ENCODE measurements around the gene FOXP1.
A peak's percentile ranks its signal among the peaks of the same experiment; 100 is the strongest.

The FOXP1 gene

GRCh38 chr3:71114610-71115009 lies 468.9 kb downstream of the FOXP1 start:
- Histone ChIP-seq H3K9me3 (ENCODE audit: control insufficient read depth, low read length) (no peaks in the 10 kb centered on the region), H3K4me3 (ENCODE audit: low read length) (no peak overlapping the region), H3K4me1 (ENCODE audit: control insufficient read depth, insufficient read depth, low read length) (peaks cover 2% of the 10 kb centered on the region)

GRCh38 chr3:71112576-71112975 lies 471.0 kb downstream of the FOXP1 start:
- no peak for DNase-seq (ENCODE audit: low read depth)
- no peak overlapping the region for H3K9ac ChIP-seq (ENCODE audit: low read length)
- H3K27me3 ChIP-seq (replicated peaks; ENCODE audit: control insufficient read depth, insufficient read depth, low read length): no peaks in the 10 kb centered on the region

More at GRCh38 chr3:71114610-71115009, 468.9 kb downstream of the FOXP1 start:
- Histone ChIP-seq H3K36me3 (ENCODE audit: control insufficient read depth, insufficient read depth, low read length, severe bottlenecking) (peaks cover 5% of the 10 kb centered on the region), H3K27me3 (replicated peaks; ENCODE audit: control insufficient read depth, insufficient read depth, low read length) (no peaks in the 10 kb centered on the region), H3K9ac (ENCODE audit: low read length) (no peak overlapping the region)
- no peak for DNase-seq (ENCODE audit: low read depth)

GRCh38 chr3:71111784-71112440 lies 471.6 kb downstream of the FOXP1 start:
- H3K9ac ChIP-seq (ENCODE audit: low read length): no peak overlapping the region
- no peaks in the 10 kb centered on the region for H3K9me3 ChIP-seq (ENCODE audit: control insufficient read depth, low read length)
- no peaks in the 10 kb centered on the region for H3K27me3 ChIP-seq (replicated peaks; ENCODE audit: control insufficient read depth, insufficient read depth, low read length)
- no peak overlapping the region for H3K4me3 ChIP-seq (ENCODE audit: low read length)
- peaks cover 5% of the 10 kb centered on the region for H3K36me3 ChIP-seq (ENCODE audit: control insufficient read depth, insufficient read depth, low read length, severe bottlenecking)
- peak; percentile 74 for DNase-seq (ENCODE audit: low read depth)
- peaks cover 21% of the 10 kb centered on the region for H3K4me1 ChIP-seq (ENCODE audit: control insufficient read depth, insufficient read depth, low read length)

More at GRCh38 chr3:71112576-71112975, 471.0 kb downstream of the FOXP1 start:
- no peak overlapping the region for H3K4me3 ChIP-seq (ENCODE audit: low read length)
- H3K36me3 ChIP-seq (ENCODE audit: control insufficient read depth, insufficient read depth, low read length, severe bottlenecking): peaks cover 5% of the 10 kb centered on the region
- no peaks in the 10 kb centered on the region for H3K9me3 ChIP-seq (ENCODE audit: control insufficient read depth, low read length)
- peaks cover 16% of the 10 kb centered on the region for H3K4me1 ChIP-seq (ENCODE audit: control insufficient read depth, insufficient read depth, low read length)

- Histone ChIP-seq H3K36me3 (ENCODE audit: control insufficient read depth, insufficient read depth, low read length, severe bottlenecking) (peaks cover 5% of the 10 kb centered on the region), H3K9me3 (ENCODE audit: control insufficient read depth, low read length) (no peaks in the 10 kb centered on the region), H3K4me3 (ENCODE audit: low read length) (no peak overlapping the region), H3K9ac (ENCODE audit: low read length) (no peak overlapping the region), H3K4me1 (ENCODE audit: control insufficient read depth, insufficient read depth, low read length) (peaks cover 21% of the 10 kb centered on the region), H3K27me3 (replicated peaks; ENCODE audit: control insufficient read depth, insufficient read depth, low read length) (no peaks in the 10 kb centered on the region)
- no peak for DNase-seq (ENCODE audit: low read depth)
Observed at GRCh38 chr3:71110385-71111222, 472.9 kb downstream of the FOXP1 start.

- Histone ChIP-seq H3K36me3 (ENCODE audit: control insufficient read depth, insufficient read depth, low read length, severe bottlenecking) (peaks cover 5% of the 10 kb centered on the region), H3K4me1 (ENCODE audit: control insufficient read depth, insufficient read depth, low read length) (peaks cover 21% of the 10 kb centered on the region), H3K4me3 (ENCODE audit: low read length) (no peak overlapping the region), H3K27me3 (replicated peaks; ENCODE audit: control insufficient read depth, insufficient read depth, low read length) (no peaks in the 10 kb centered on the region), H3K9me3 (ENCODE audit: control insufficient read depth, low read length) (no peaks in the 10 kb centered on the region), H3K9ac (ENCODE audit: low read length) (no peak overlapping the region)
- no peak for DNase-seq (ENCODE audit: low read depth)
Observed at GRCh38 chr3:71109977-71110285, 473.6 kb downstream of the FOXP1 start.

GRCh38 chr3:71109241-71109976 lies 474.1 kb downstream of the FOXP1 start:
- H3K36me3 ChIP-seq (ENCODE audit: control insufficient read depth, insufficient read depth, low read length, severe bottlenecking): peaks cover 5% of the 10 kb centered on the region
- H3K9ac ChIP-seq (ENCODE audit: low read length): no peak overlapping the region
- H3K27me3 ChIP-seq (replicated peaks; ENCODE audit: control insufficient read depth, insufficient read depth, low read length): no peaks in the 10 kb centered on the region
- no peaks in the 10 kb centered on the region for H3K9me3 ChIP-seq (ENCODE audit: control insufficient read depth, low read length)
- peak; percentile 75 for DNase-seq (ENCODE audit: low read depth)
- peaks cover 21% of the 10 kb centered on the region for H3K4me1 ChIP-seq (ENCODE audit: control insufficient read depth, insufficient read depth, low read length)
- no peak overlapping the region for H3K4me3 ChIP-seq (ENCODE audit: low read length)

- Histone ChIP-seq H3K9ac (ENCODE audit: low read length) (peak overlapping the region; percentile 66), H3K4me3 (ENCODE audit: low read length) (peak overlapping the region; percentile 67), H3K4me1 (ENCODE audit: control insufficient read depth, insufficient read depth, low read length) (peaks cover 35% of the 10 kb centered on the region), H3K36me3 (ENCODE audit: control insufficient read depth, insufficient read depth, low read length, severe bottlenecking) (peaks cover 5% of the 10 kb centered on the region), H3K27me3 (replicated peaks; ENCODE audit: control insufficient read depth, insufficient read depth, low read length) (no peaks in the 10 kb centered on the region), H3K9me3 (ENCODE audit: control insufficient read depth, low read length) (no peaks in the 10 kb centered on the region)
- no peak for DNase-seq (ENCODE audit: low read depth)
Observed at GRCh38 chr3:71107926-71108325, 475.6 kb downstream of the FOXP1 start.

GRCh38 chr3:71104976-71105375 lies 478.6 kb downstream of the FOXP1 start:
- Histone ChIP-seq H3K36me3 (ENCODE audit: control insufficient read depth, insufficient read depth, low read length, severe bottlenecking) (no peaks in the 10 kb centered on the region), H3K4me1 (ENCODE audit: control insufficient read depth, insufficient read depth, low read length) (peaks cover 54% of the 10 kb centered on the region), H3K4me3 (ENCODE audit: low read length) (no peak overlapping the region), H3K27me3 (replicated peaks; ENCODE audit: control insufficient read depth, insufficient read depth, low read length) (no peaks in the 10 kb centered on the region), H3K9ac (ENCODE audit: low read length) (no peak overlapping the region), H3K9me3 (ENCODE audit: control insufficient read depth, low read length) (no peaks in the 10 kb centered on the region)
- no peak for DNase-seq (ENCODE audit: low read depth)

- Histone ChIP-seq H3K9ac (ENCODE audit: low read length) (no peak overlapping the region), H3K4me3 (ENCODE audit: low read length) (no peak overlapping the region), H3K27me3 (replicated peaks; ENCODE audit: control insufficient read depth, insufficient read depth, low read length) (no peaks in the 10 kb centered on the region), H3K36me3 (ENCODE audit: control insufficient read depth, insufficient read depth, low read length, severe bottlenecking) (no peaks in the 10 kb centered on the region), H3K4me1 (ENCODE audit: control insufficient read depth, insufficient read depth, low read length) (peaks cover 51% of the 10 kb centered on the region), H3K9me3 (ENCODE audit: control insufficient read depth, low read length) (no peaks in the 10 kb centered on the region)
- no peak for DNase-seq (ENCODE audit: low read depth)
Observed at GRCh38 chr3:71104556-71104955, 479.0 kb downstream of the FOXP1 start.

GRCh38 chr3:71104121-71104541 lies 479.4 kb downstream of the FOXP1 start:
- Histone ChIP-seq H3K36me3 (ENCODE audit: control insufficient read depth, insufficient read depth, low read length, severe bottlenecking) (no peaks in the 10 kb centered on the region), H3K4me1 (ENCODE audit: control insufficient read depth, insufficient read depth, low read length) (peaks cover 47% of the 10 kb centered on the region), H3K9ac (ENCODE audit: low read length) (peak overlapping the region; percentile 2), H3K9me3 (ENCODE audit: control insufficient read depth, low read length) (no peaks in the 10 kb centered on the region), H3K27me3 (replicated peaks; ENCODE audit: control insufficient read depth, insufficient read depth, low read length) (no peaks in the 10 kb centered on the region), H3K4me3 (ENCODE audit: low read length) (peak overlapping the region; percentile 8)
- peak; percentile 85 for DNase-seq (ENCODE audit: low read depth)

GRCh38 chr3:71103430-71103921 lies 480.1 kb downstream of the FOXP1 start:
- no peaks in the 10 kb centered on the region for H3K27me3 ChIP-seq (replicated peaks; ENCODE audit: control insufficient read depth, insufficient read depth, low read length)
- H3K36me3 ChIP-seq (ENCODE audit: control insufficient read depth, insufficient read depth, low read length, severe bottlenecking): no peaks in the 10 kb centered on the region
- peak overlapping the region; percentile 8 for H3K4me3 ChIP-seq (ENCODE audit: low read length)
- peaks cover 45% of the 10 kb centered on the region for H3K4me1 ChIP-seq (ENCODE audit: control insufficient read depth, insufficient read depth, low read length)
- no peaks in the 10 kb centered on the region for H3K9me3 ChIP-seq (ENCODE audit: control insufficient read depth, low read length)
- peak overlapping the region; percentile 2 for H3K9ac ChIP-seq (ENCODE audit: low read length)
- DNase-seq (ENCODE audit: low read depth): peak; percentile 70
